ENCODE data around the gene PSMG4.

PSMG4 gene

GRCh38 chr6:3245216-3245615 lies 13.5 kb upstream of the PSMG4 start:
- Mint-ChIP-seq H3K4me1 (peaks cover 22% of the 10 kb centered on the region), H3K36me3 (ENCODE audit: low read depth) (peaks cover 4% of the 10 kb centered on the region), H3K27ac (no peak overlapping the region), H3K4me3 (no peak overlapping the region), H3K9me3 (no peaks in the 10 kb centered on the region), H3K27me3 (ENCODE audit: low read depth) (peaks cover 18% of the 10 kb centered on the region)
- no peak for TF ChIP-seq CTCF (IDR thresholded peaks at IDR 0.05; ENCODE audit: unreplicated experiment in 3 of 3)

DNA sequence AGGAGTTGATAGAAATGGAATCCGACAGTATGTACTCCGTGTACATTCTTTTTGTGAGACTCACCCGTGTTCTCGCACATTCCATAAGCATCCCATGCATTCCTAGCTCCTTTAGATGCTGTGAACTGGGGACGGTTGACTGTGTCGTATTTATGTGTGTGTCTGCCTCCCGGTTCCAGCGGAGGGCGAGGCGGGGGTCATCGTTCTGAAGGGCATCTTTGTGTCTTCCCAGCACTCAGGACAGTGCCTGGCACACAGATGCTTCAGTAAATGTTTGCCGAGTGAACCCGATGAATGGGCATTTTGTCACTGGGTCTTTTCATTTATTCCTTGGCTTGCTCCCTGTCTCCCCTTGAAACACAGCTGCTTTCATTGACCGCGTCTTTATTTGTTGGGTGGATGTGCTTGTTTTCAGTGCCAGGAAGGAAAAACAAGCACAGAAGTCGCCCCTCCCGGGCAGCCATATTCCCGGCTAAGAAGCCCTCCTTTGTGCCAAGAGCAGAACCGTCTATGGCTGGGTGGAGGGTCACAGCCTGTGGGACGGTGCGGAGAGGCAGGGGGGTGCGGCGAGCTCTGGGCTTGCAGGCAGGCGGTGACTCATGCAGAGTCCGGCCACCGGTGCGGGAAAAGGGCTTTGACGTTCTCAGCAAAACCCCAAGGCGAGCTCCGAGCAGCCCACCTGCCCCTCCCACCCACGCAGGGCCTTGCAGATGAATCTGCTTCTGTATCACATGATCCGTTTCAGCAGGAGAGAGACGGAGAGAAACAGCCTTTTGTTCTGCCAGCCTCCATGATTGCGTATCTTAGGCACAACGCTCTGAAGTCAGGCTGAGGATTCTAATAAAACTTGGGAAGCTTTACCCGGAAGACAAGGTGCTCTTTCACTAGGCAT lies 11.2 kb upstream of the PSMG4 start:
- Mint-ChIP-seq H3K4me1 (peaks cover 36% of the 10 kb centered on the region), H3K27me3 (ENCODE audit: low read depth) (peaks cover 30% of the 10 kb centered on the region), H3K9me3 (no peaks in the 10 kb centered on the region), H3K4me3 (peak overlapping the region; percentile 63 to 82 (median 73)), H3K27ac (peak overlapping the region; percentile 87 to 99 (median 98)), H3K36me3 (ENCODE audit: low read depth) (peaks cover 4% of the 10 kb centered on the region)
- TF ChIP-seq CTCF (IDR thresholded peaks at IDR 0.05; ENCODE audit: unreplicated experiment in 3 of 3), result no peak

DNA sequence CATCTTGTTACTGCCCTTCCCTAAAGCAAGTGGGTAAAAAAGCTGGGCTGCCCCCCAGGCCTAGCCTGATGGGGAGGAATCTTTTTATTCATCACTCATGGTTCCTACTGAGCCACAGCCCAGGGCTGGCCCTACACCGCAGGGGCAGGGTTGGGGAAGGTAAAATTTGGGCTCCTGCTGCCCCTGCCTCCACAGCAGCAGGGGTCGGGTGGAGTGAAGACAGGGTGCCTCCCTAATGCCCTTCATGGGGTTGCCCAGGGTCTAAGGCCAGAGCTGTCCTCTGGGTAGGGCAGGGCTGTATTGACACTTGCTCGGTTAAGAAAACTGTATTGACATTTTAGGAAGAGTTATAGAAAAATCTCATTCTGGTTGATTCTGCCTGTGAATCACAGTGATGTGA lies 8.9 kb upstream of the PSMG4 start:
- peaks cover 24% of the 10 kb centered on the region for H3K27me3 Mint-ChIP-seq (ENCODE audit: low read depth)
- no peak overlapping the region for H3K4me3 Mint-ChIP-seq
- no peaks in the 10 kb centered on the region for H3K36me3 Mint-ChIP-seq (ENCODE audit: low read depth)
- peak overlapping the region; percentile 4 to 85 (median 59) for H3K27ac Mint-ChIP-seq
- H3K4me1 Mint-ChIP-seq, result peaks cover 36% of the 10 kb centered on the region
- no peak for TF ChIP-seq CTCF (IDR thresholded peaks at IDR 0.05; ENCODE audit: unreplicated experiment in 3 of 3)
- H3K9me3 Mint-ChIP-seq, result no peaks in the 10 kb centered on the region

DNA sequence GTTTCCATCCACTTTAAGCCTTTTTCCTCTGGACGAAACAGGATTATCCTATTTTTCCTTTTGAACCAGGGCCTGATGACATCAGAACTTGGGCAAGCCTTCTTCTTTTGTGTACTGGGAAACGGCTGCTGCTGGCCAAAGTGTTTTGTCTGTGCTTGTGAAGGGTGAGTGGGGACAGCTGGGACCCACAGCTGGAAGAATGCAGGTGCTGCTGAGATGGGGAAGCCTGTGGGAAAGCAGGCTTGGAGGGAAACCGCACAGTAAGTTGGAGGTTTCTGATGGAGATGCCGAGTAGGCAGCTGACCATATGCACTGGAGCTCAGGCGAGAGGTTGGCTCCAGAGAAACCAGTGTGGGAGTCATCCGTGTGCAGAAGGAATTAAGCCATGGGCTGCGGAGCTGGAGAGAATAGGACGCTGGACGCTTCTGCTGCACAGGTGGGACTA lies 8.5 kb upstream of the PSMG4 start:
- H3K27me3 Mint-ChIP-seq (ENCODE audit: low read depth), result peaks cover 20% of the 10 kb centered on the region
- H3K36me3 Mint-ChIP-seq (ENCODE audit: low read depth), result no peaks in the 10 kb centered on the region
- H3K27ac Mint-ChIP-seq, result peak overlapping the region in 2 of 3 experiments; percentile 59
- no peaks in the 10 kb centered on the region for H3K9me3 Mint-ChIP-seq
- TF ChIP-seq CTCF (IDR thresholded peaks at IDR 0.05; ENCODE audit: unreplicated experiment in 3 of 3), result no peak
- H3K4me1 Mint-ChIP-seq, result peaks cover 36% of the 10 kb centered on the region
- H3K4me3 Mint-ChIP-seq, result no peak overlapping the region

GRCh38 chr6:3251462-3252314 lies 7.1 kb upstream of the PSMG4 start:
- TF ChIP-seq CTCF (IDR thresholded peaks at IDR 0.05; ENCODE audit: unreplicated experiment in 3 of 3), result peak; percentile 96 to 98 (median 97)
- Mint-ChIP-seq H3K9me3 (no peaks in the 10 kb centered on the region), H3K4me3 (peak overlapping the region; percentile 7 to 62 (median 36)), H3K4me1 (peaks cover 36% of the 10 kb centered on the region), H3K27me3 (ENCODE audit: low read depth) (peaks cover 21% of the 10 kb centered on the region), H3K27ac (peak overlapping the region; percentile 23 to 91 (median 71)), H3K36me3 (ENCODE audit: low read depth) (no peaks in the 10 kb centered on the region)
